Measurements from ENCODE around the gene SLC44A4.
"Not testable (repeated sequence)": the region's sequence is repeated elsewhere in the genome, so short reads cannot be mapped to it uniquely, and the experiment has no call there.

The SLC44A4 gene

DNA sequence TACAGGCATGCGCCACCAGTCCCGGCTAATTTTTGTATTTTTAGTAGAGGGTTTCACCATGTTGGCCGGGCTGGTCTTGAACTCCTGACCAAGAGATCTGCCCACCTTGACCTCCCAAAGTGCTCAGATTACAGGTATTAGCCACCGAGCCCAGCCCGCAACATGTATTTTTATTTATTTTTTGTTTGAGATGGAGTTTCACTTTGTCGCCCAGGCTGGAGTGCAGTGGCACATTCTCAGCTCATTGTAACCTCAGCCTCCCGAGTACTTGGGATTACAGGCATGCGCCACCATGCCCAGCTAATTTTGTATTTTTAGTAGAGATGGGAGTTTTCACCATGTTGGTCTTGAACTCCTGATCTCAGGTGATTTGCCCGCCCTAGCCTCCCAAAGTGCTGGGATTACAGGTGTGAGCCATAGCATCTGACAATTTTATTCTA, 40.7 kb downstream of the SLC44A4 start:
- H3K27ac ChIP-seq (ENCODE audit: low read depth, low read length); H3K27me3 ChIP-seq (ENCODE audit: insufficient read depth, low read length); H2AFZ ChIP-seq (ENCODE audit: low read length, unreplicated experiment): not testable (repeated sequence)
- Histone ChIP-seq H3K4me3 (ENCODE audit: low read depth, low read length) (peak overlapping the region; percentile 97), H3K36me3 (ENCODE audit: insufficient read depth, low read length) (peaks cover 43% of the 10 kb centered on the region), H3K79me2 (ENCODE audit: control insufficient read depth, insufficient read depth, low read length, unreplicated experiment) (peaks cover 35% of the 10 kb centered on the region), H3K4me1 (ENCODE audit: control insufficient read depth, insufficient read depth, low read length, unreplicated experiment) (peaks cover 11% of the 10 kb centered on the region)

GRCh38 chr6:31837369-31838113, 41.3 kb downstream of the SLC44A4 start:
- Histone ChIP-seq H3K4me3 (ENCODE audit: low read depth, low read length) (peak overlapping the region; percentile 97), H2AFZ (ENCODE audit: low read length, unreplicated experiment) (no peak overlapping the region), H3K27me3 (ENCODE audit: insufficient read depth, low read length) (no peaks in the 10 kb centered on the region), H3K79me2 (ENCODE audit: control insufficient read depth, insufficient read depth, low read length, unreplicated experiment) (peaks cover 35% of the 10 kb centered on the region), H3K36me3 (ENCODE audit: insufficient read depth, low read length) (peaks cover 43% of the 10 kb centered on the region), H3K4me1 (ENCODE audit: control insufficient read depth, insufficient read depth, low read length, unreplicated experiment) (peaks cover 11% of the 10 kb centered on the region), H3K27ac (ENCODE audit: low read depth, low read length) (peak overlapping the region; percentile 74; the same call in 1 of the 2 replicates)

GRCh38 chr6:31836474-31837368, 42.1 kb downstream of the SLC44A4 start:
- H3K27ac ChIP-seq (ENCODE audit: low read depth, low read length): peak overlapping the region; percentile 74
- peaks cover 43% of the 10 kb centered on the region for H3K36me3 ChIP-seq (ENCODE audit: insufficient read depth, low read length)
- no peaks in the 10 kb centered on the region for H3K27me3 ChIP-seq (ENCODE audit: insufficient read depth, low read length)
- peaks cover 36% of the 10 kb centered on the region for H3K79me2 ChIP-seq (ENCODE audit: control insufficient read depth, insufficient read depth, low read length, unreplicated experiment)
- H3K4me1 ChIP-seq (ENCODE audit: control insufficient read depth, insufficient read depth, low read length, unreplicated experiment): peaks cover 12% of the 10 kb centered on the region
- H3K4me3 ChIP-seq (ENCODE audit: low read depth, low read length): peak overlapping the region; percentile 97
- H2AFZ ChIP-seq (ENCODE audit: low read length, unreplicated experiment): no peak overlapping the region

GRCh38 chr6:31836047-31836473, 42.7 kb downstream of the SLC44A4 start:
- H3K4me1 ChIP-seq (ENCODE audit: control insufficient read depth, insufficient read depth, low read length, unreplicated experiment): peaks cover 19% of the 10 kb centered on the region
- no peak overlapping the region for H2AFZ ChIP-seq (ENCODE audit: low read length, unreplicated experiment)
- peaks cover 42% of the 10 kb centered on the region for H3K79me2 ChIP-seq (ENCODE audit: control insufficient read depth, insufficient read depth, low read length, unreplicated experiment)
- H3K27ac ChIP-seq (ENCODE audit: low read depth, low read length): peak overlapping the region; percentile 74
- H3K27me3 ChIP-seq (ENCODE audit: insufficient read depth, low read length): no peaks in the 10 kb centered on the region
- peak overlapping the region; percentile 97 for H3K4me3 ChIP-seq (ENCODE audit: low read depth, low read length)
- H3K36me3 ChIP-seq (ENCODE audit: insufficient read depth, low read length): peaks cover 43% of the 10 kb centered on the region

DNA sequence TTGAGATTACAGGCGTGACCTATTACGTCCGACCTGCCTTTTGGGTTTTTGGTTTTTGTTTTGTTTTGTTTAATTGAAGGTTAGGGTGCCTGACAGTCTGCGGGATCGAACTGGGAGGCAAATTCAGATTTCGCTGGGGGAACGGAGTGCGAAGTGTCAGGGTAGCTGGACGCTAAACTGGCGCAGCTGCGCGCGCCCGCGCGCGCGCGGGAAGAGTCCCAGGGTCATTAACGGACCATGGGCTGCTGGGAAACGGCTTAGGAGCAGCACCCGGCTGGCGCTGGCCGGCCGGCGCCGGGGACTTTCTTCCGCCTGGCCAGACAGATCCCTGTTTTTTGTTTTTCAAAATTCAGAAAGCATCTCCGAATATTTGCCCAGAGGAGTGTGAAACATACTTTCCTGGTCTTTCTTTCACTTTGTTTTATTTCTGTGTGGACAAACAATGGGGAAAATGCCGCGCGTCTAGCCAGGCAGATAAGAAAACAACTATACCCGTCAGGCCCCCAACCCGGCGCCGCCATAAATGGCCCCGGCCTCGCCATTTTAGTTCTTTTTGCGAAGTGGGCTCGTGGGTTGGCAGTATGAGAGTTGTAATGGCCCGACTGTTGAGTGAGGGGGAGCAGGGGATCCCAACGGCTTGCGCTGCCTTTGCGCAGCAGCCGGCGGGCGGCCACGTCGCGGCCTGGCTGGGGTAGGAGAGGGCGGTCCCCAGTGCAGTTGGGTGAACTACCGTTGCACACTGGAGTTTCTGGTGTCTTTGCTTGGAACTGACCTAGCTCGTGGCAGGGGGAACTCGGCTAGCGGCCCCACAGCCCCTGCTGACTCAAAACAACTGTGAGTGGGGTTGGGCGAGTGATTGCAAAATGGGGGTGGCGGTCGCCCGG, 44.2 kb downstream of the SLC44A4 start:
- peaks cover 21% of the 10 kb centered on the region for H3K4me1 ChIP-seq (ENCODE audit: control insufficient read depth, insufficient read depth, low read length, unreplicated experiment)
- peak overlapping the region; percentile 96 for H3K27ac ChIP-seq (ENCODE audit: low read depth, low read length)
- H2AFZ ChIP-seq (ENCODE audit: low read length, unreplicated experiment): peak overlapping the region; percentile 84
- peak overlapping the region; percentile 97 for H3K4me3 ChIP-seq (ENCODE audit: low read depth, low read length)
- no peaks in the 10 kb centered on the region for H3K27me3 ChIP-seq (ENCODE audit: insufficient read depth, low read length)
- peaks cover 55% of the 10 kb centered on the region for H3K79me2 ChIP-seq (ENCODE audit: control insufficient read depth, insufficient read depth, low read length, unreplicated experiment)
- peaks cover 33% of the 10 kb centered on the region for H3K36me3 ChIP-seq (ENCODE audit: insufficient read depth, low read length)

GRCh38 chr6:31831350-31832215, 47.2 kb downstream of the SLC44A4 start:
- H3K27me3 ChIP-seq (ENCODE audit: insufficient read depth, low read length): no peaks in the 10 kb centered on the region
- peaks cover 42% of the 10 kb centered on the region for H3K79me2 ChIP-seq (ENCODE audit: control insufficient read depth, insufficient read depth, low read length, unreplicated experiment)
- peak overlapping the region; percentile 78 for H3K4me3 ChIP-seq (ENCODE audit: low read depth, low read length)
- no peak overlapping the region for H2AFZ ChIP-seq (ENCODE audit: low read length, unreplicated experiment)
- peaks cover 8% of the 10 kb centered on the region; the same call in 1 of the 2 replicates for H3K36me3 ChIP-seq (ENCODE audit: insufficient read depth, low read length)
- peak overlapping the region; percentile 48 for H3K27ac ChIP-seq (ENCODE audit: low read depth, low read length)
- H3K4me1 ChIP-seq (ENCODE audit: control insufficient read depth, insufficient read depth, low read length, unreplicated experiment): peaks cover 10% of the 10 kb centered on the region

- Histone ChIP-seq H3K4me3 (ENCODE audit: low read depth, low read length) (peak overlapping the region; percentile 78), H3K27me3 (ENCODE audit: insufficient read depth, low read length) (no peaks in the 10 kb centered on the region), H3K4me1 (ENCODE audit: control insufficient read depth, insufficient read depth, low read length, unreplicated experiment) (peaks cover 10% of the 10 kb centered on the region), H2AFZ (ENCODE audit: low read length, unreplicated experiment) (no peak overlapping the region), H3K79me2 (ENCODE audit: control insufficient read depth, insufficient read depth, low read length, unreplicated experiment) (peaks cover 35% of the 10 kb centered on the region), H3K27ac (ENCODE audit: low read depth, low read length) (peak overlapping the region; percentile 48; the same call in 1 of the 2 replicates), H3K36me3 (ENCODE audit: insufficient read depth, low read length) (0 out of 2 replicates have a peak, but pooled peaks cover under 1% of the 10 kb centered on the region)
Measured at GRCh38 chr6:31830886-31831335, 47.9 kb downstream of the SLC44A4 start.

GRCh38 chr6:31829633-31830283, 49.0 kb downstream of the SLC44A4 start:
- peaks cover 24% of the 10 kb centered on the region for H3K79me2 ChIP-seq (ENCODE audit: control insufficient read depth, insufficient read depth, low read length, unreplicated experiment)
- H3K4me3 ChIP-seq (ENCODE audit: low read depth, low read length): peak overlapping the region; percentile 78
- no peak overlapping the region for H2AFZ ChIP-seq (ENCODE audit: low read length, unreplicated experiment)
- H3K4me1 ChIP-seq (ENCODE audit: control insufficient read depth, insufficient read depth, low read length, unreplicated experiment): peaks cover 10% of the 10 kb centered on the region
- H3K27ac ChIP-seq (ENCODE audit: low read depth, low read length): peak overlapping the region; percentile 51
- no peaks in the 10 kb centered on the region for H3K36me3 ChIP-seq (ENCODE audit: insufficient read depth, low read length)
- no peaks in the 10 kb centered on the region for H3K27me3 ChIP-seq (ENCODE audit: insufficient read depth, low read length)

Measured in ACC112 (cell line).